DND-41 (cell line): ENCODE data around the gene LRP5.
"Not testable (repeated sequence)": the region's sequence is repeated elsewhere in the genome, so short reads cannot be mapped to it uniquely, and the experiment has no call there.

Source experiments
- ATAC-seq: fragments of 200-7000 bp; cut with Tn5 transposase; 3 replicates; pipeline ENCODE4 v1.9.1; 2021; ENCODE audit warnings: low read depth; ENCODE audit not compliant: insufficient read depth
- DNase-seq: peaks from one replicate; pipeline ENCODE4 v3.0.0-alpha.2; 2020
- H2AFZ ChIP-seq: 2 replicates; pipeline ENCODE4 v1.6.0; 2012; ENCODE audit warnings: low read depth, low read length
- H3K27ac ChIP-seq: 2 replicates; pipeline ENCODE4 v1.5.1; 2012; ENCODE audit warnings: low read length, inconsistent platforms
- H3K27me3 ChIP-seq: fragments of 200-600 bp; sonication (generic); 2 replicates; pipeline ENCODE4 v1.6.0; 2012; ENCODE audit warnings: low read length, mild to moderate bottlenecking, inconsistent platforms; ENCODE audit not compliant: insufficient read depth, poor library complexity
- H3K36me3 ChIP-seq: 2 replicates; pipeline ENCODE4 v1.5.1; 2012; ENCODE audit warnings: low read length, inconsistent platforms; ENCODE audit not compliant: insufficient read depth
- H3K4me1 ChIP-seq: 2 replicates; pipeline ENCODE4 v1.5.1; 2012; ENCODE audit warnings: mild to moderate bottlenecking, low read length; ENCODE audit not compliant: insufficient read depth
- H3K4me2 ChIP-seq: 2 replicates; pipeline ENCODE4 v1.6.0; 2012; ENCODE audit warnings: mild to moderate bottlenecking, moderate library complexity, low read length, inconsistent platforms; ENCODE audit not compliant: insufficient read depth
- H3K4me3 ChIP-seq, 2 experiments: fragments of 200-600 bp in 1 of 2; shearing (Covaris generic) in 1 of 2; 2 replicates each; pipeline ENCODE4 v1.5.1; 2012 to 2016; ENCODE audit warnings: inconsistent platforms in 2 of 2, low read length in 2 of 2, mild to moderate bottlenecking in 2 of 2, low read depth in 1 of 2, moderate library complexity in 1 of 2
- H3K79me2 ChIP-seq: 2 replicates; pipeline ENCODE4 v1.6.0; 2012; ENCODE audit warnings: low read length, inconsistent platforms; ENCODE audit not compliant: insufficient read depth
- H3K9ac ChIP-seq: 2 replicates; pipeline ENCODE4 v1.6.0; 2012; ENCODE audit warnings: low read depth, mild to moderate bottlenecking, inconsistent platforms, low read length, moderate library complexity
- H3K9me3 ChIP-seq: 2 replicates; pipeline ENCODE4 v1.5.1; 2012; ENCODE audit warnings: low read length, moderate library complexity, mild to moderate bottlenecking, inconsistent platforms; ENCODE audit not compliant: insufficient read depth, severe bottlenecking
- H4K20me1 ChIP-seq: 2 replicates; pipeline ENCODE4 v1.6.0; 2012; ENCODE audit warnings: low read length; ENCODE audit not compliant: insufficient read depth
- EZH2 ChIP-seq: IDR thresholded peaks from 3 replicates; pipeline ENCODE4 v1.6.1; 2012; ENCODE audit warnings: borderline replicate concordance, low read depth, mild to moderate bottlenecking, moderate library complexity, low read length, inconsistent platforms; ENCODE audit not compliant: severe bottlenecking
- TF ChIP-seq, protein P1 (sequence below): IDR thresholded peaks from 2 replicates; pipeline ENCODE4 v1.5.1; 2012; ENCODE audit warnings: borderline replicate concordance, low read length, moderate library complexity, mild to moderate bottlenecking; ENCODE audit not compliant: poor library complexity, severe bottlenecking; ENCODE audit errors: extremely low read depth

Gene LRP5

DNA sequence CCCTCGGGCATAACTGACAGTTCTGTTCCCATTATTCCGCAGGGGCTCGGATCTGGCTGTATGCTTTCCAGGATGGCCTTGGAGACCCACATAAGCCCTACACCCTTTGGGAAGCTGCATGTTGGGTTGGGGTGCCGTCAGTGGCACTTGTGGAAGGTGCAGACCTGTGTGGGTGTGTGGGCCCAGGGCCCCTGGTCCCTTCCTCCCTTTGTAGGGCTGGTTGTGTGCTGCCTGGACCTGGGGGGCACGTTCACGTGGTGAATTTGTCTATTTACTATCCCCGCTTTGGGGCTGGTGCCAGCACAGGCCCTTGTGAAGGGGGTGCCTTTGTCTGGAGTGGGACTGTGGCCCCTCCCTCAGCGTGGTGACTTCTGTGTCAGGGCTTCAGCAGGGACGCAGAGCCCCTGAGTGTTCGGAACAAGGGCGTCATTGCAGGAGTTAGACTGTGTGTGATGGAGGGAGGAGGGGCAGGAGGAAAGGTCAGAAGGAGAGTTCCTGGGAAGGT lies 133.2 kb downstream of the LRP5 start:
- DNase-seq (no peak), ATAC-seq (no peak)
- Histone ChIP-seq H3K27ac (no peak overlapping the region), H3K36me3 (peaks cover 21% of the 10 kb centered on the region), H2AFZ (no peak overlapping the region), H3K79me2 (no peaks in the 10 kb centered on the region), H3K9ac (no peak overlapping the region), H3K4me2 (no peak overlapping the region), H3K4me3 (no peak overlapping the region), H4K20me1 (0 out of 2 replicates have a peak, but pooled peaks cover 3% of the 10 kb centered on the region), H3K27me3 (no peaks in the 10 kb centered on the region), H3K9me3 (no peaks in the 10 kb centered on the region), H3K4me1 (no peaks in the 10 kb centered on the region)
- TF ChIP-seq, protein P1, sequence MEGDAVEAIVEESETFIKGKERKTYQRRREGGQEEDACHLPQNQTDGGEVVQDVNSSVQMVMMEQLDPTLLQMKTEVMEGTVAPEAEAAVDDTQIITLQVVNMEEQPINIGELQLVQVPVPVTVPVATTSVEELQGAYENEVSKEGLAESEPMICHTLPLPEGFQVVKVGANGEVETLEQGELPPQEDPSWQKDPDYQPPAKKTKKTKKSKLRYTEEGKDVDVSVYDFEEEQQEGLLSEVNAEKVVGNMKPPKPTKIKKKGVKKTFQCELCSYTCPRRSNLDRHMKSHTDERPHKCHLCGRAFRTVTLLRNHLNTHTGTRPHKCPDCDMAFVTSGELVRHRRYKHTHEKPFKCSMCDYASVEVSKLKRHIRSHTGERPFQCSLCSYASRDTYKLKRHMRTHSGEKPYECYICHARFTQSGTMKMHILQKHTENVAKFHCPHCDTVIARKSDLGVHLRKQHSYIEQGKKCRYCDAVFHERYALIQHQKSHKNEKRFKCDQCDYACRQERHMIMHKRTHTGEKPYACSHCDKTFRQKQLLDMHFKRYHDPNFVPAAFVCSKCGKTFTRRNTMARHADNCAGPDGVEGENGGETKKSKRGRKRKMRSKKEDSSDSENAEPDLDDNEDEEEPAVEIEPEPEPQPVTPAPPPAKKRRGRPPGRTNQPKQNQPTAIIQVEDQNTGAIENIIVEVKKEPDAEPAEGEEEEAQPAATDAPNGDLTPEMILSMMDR = no peak
- TF ChIP-seq EZH2 = no peak

DNA sequence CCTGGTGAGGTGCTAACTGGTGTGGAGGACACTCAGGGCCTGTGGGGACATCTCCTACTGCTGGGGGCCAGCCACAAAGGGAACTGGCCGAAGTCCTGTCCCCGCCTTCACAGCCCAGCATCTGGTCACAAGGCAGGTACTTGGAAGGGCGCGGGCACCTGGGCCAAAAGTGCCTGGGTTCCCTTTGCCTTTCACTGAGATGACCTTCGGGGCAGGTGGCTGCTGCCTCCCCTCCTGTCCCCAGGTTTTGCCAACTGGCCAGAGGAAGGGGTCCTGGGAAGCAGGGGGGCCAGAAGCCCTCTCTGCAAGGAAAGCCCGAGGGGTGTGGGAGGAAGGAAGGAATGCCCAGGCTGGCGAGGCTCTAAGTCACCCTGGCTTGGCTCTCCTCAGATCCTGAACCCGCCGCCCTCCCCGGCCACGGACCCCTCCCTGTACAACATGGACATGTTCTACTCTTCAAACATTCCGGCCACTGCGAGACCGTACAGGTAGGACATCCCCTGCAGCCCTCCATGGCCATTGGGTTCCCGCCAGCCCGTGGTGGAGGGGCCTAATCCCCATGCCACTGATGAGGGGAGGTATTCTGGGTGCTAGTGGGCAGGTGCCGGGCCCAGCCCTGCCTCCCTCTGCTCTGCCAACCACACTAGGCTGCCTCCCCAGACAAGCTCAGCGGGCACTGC lies 133.8 kb downstream of the LRP5 start:
- DNase-seq (no peak), ATAC-seq (no peak)
- H3K9me3 ChIP-seq = no peaks in the 10 kb centered on the region
- H3K4me2 ChIP-seq = no peak overlapping the region
- no peak overlapping the region for H2AFZ ChIP-seq
- H3K27me3 ChIP-seq = no peaks in the 10 kb centered on the region
- no peak overlapping the region for H3K27ac ChIP-seq
- no peak overlapping the region for H3K4me3 ChIP-seq
- TF ChIP-seq EZH2 = no peak
- no peak overlapping the region for H3K9ac ChIP-seq
- H3K79me2 ChIP-seq = no peaks in the 10 kb centered on the region
- H3K36me3 ChIP-seq = peaks cover 20% of the 10 kb centered on the region
- no peaks in the 10 kb centered on the region for H3K4me1 ChIP-seq
- 0 out of 2 replicates have a peak, but pooled peaks cover 3% of the 10 kb centered on the region for H4K20me1 ChIP-seq

DNA sequence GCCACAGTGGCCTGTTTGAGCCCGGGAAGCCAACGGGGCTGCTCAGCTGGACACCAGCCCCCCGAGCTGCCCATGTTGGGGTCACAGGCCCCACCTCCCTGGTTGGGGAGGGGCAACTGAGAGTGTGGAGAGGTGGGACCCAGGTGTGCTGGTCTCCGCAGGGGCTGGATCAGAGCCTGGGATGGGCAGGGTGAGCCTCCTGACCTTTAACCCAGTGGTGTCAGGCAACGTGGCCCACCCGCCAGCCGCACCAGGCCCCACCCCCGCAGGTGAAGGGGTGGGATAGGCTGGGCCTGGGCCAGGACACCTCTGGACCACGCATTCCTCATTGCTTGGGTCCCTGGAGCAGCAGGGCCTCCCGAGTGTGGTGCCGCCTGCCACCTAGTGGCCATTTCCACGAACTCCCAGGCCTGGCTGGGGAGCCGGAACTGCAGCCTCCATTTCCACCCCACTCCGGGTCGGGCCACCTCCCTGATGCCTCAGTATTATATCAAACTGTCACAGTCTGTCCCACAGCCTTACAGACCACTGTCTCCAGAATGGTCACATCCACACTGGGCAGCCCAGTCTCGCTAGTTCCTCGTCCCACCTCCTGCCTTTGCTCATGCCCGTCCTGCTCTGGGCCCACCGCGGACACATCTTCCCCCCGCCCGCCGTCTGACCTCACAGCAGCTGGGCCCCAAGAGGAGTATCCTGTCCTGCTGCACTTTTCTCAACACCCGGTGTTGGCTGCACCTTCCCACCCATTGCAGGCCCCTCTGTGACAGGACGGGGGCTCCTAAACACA lies 134.8 kb downstream of the LRP5 start:
- Histone ChIP-seq H3K4me1 (no peaks in the 10 kb centered on the region), H3K9me3 (no peaks in the 10 kb centered on the region), H2AFZ (no peak overlapping the region), H3K4me2 (no peak overlapping the region), H3K27me3 (no peaks in the 10 kb centered on the region), H4K20me1 (0 out of 2 replicates have a peak, but pooled peaks cover 3% of the 10 kb centered on the region), H3K4me3 (no peak overlapping the region), H3K36me3 (peaks cover 16% of the 10 kb centered on the region), H3K9ac (no peak overlapping the region), H3K27ac (no peak overlapping the region), H3K79me2 (no peaks in the 10 kb centered on the region)
- TF ChIP-seq, protein P1 = peak; percentile 88
- no peak for TF ChIP-seq EZH2
- DNase-seq = peak; percentile 72
- ATAC-seq = peak; percentile 98

DNA sequence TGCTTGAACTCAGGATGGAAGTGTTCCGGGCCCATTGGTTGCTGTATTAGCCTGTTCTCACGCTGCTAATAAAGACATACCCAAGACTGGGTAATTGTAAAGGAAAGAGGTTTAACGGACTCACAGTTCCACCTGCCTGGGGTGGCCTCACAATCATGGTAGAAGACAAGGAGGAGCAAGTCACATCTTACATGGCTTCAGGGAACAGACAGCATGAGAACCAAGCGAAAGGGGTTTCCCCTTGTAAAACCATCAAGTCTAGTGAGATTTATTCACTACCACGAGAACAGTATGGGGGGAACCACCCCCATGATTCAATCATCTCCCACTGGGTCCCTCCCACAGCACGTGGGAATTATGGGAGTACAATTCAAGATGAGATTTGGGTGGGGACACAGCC lies 135.5 kb downstream of the LRP5 start:
- not testable (repeated sequence) for H3K27ac ChIP-seq, H3K4me1 ChIP-seq, H4K20me1 ChIP-seq, ATAC-seq, H3K9ac ChIP-seq, H2AFZ ChIP-seq, H3K79me2 ChIP-seq, H3K27me3 ChIP-seq, H3K9me3 ChIP-seq, H3K4me2 ChIP-seq, H3K4me3 ChIP-seq, DNase-seq
- H3K36me3 ChIP-seq = peaks cover 12% of the 10 kb centered on the region
